HCT116 (cell line): ENCODE results near the gene SLC44A4. TPM values are rescaled to one million over a fixed set of nuclear protein-coding genes. Genes with fewer than 3 reads are reported as not detected.
"Not testable (repeated sequence)": the region's sequence is repeated elsewhere in the genome, so short reads cannot be mapped to it uniquely, and the experiment has no call there.

ENCODE experiments used
- ATAC-seq: fragments of 200-7000 bp; cut with Tn5 transposase; 2 replicates; pipeline ENCODE4 v1.9.1; 2020; ENCODE audit warnings: mild to moderate bottlenecking, moderate library complexity
- BruUV-seq: library from RNA; stranded (reverse); fragments of 400-500 nt; replicated peaks from 2 replicates; lab custom pipeline; 2021; lab: Mats Ljungman, UMichigan
- CTCF ChIA-PET: fragments of 300-600 bp; sonication (Branson Sonifier 250); formaldehyde crosslinking; loops from one replicate; lab custom pipeline; 2021; ENCODE audit warnings: antibody characterized with exemption; lab: Charles Lee
- POLR2A ChIA-PET: fragments of 300-600, 350-600 bp; sonication (Branson Sonifier 250); formaldehyde crosslinking; loops from one replicate; lab custom pipeline; 2021; ENCODE audit warnings: antibody characterized with exemption; lab: Charles Lee
- RAD21 ChIA-PET, 2 experiments: fragments of 300-600 bp; sonication (Branson Sonifier 250); formaldehyde crosslinking; loops; one replicate each; lab custom pipeline; 2023; ENCODE audit warnings: low total read pairs in 2 of 2; ENCODE audit not compliant: uncharacterized antibody in 2 of 2, unreplicated experiment in 2 of 2, low non-redundant PET in 1 of 2; lab: Charles Lee
- DNase-seq: peaks from one replicate; pipeline ENCODE4 v3.0.0-alpha.2; 2010; ENCODE audit warnings: low read depth, low spot score
- H2AFZ ChIP-seq: fragments of 200-600 bp; shearing (Covaris generic), sonication (generic); 2 replicates; pipeline ENCODE4 v1.6.1; 2017; ENCODE audit warnings: low read depth, mixed run types, mixed read lengths, antibody characterized with exemption, low read length; ENCODE audit not compliant: poor library complexity, severe bottlenecking
- H3K27ac ChIP-seq: 2 replicates; pipeline ENCODE4 v1.5.1; 2012; ENCODE audit warnings: low read depth, low read length
- H3K27me3 ChIP-seq: fragments of 200-600 bp; sonication (generic); 2 replicates; pipeline ENCODE4 v1.6.1; 2016; ENCODE audit warnings: mixed run types, low read length, mixed read lengths; ENCODE audit not compliant: insufficient read depth
- H3K36me3 ChIP-seq, 2 experiments: fragments of 200-500 bp in 1 of 2; fragments of 200-600 bp in 1 of 2; sonication (Bioruptor generic) in 1 of 2; sonication (generic) in 1 of 2; 2 replicates each; pipeline versions ENCODE4 v1.5.1 to v1.6.1; 2014 to 2016; ENCODE audit warnings: low read length in 2 of 2, inconsistent platforms in 1 of 2, mixed read lengths in 1 of 2, mixed run types in 1 of 2; ENCODE audit not compliant: insufficient read depth in 2 of 2, control insufficient read depth in 1 of 2
- H3K4me1 ChIP-seq, 2 experiments: fragments of 200-600 bp in 1 of 2; sonication (generic) in 1 of 2; 2 replicates each; pipeline versions ENCODE4 v1.5.1 to v1.6.1; 2012 to 2017; ENCODE audit warnings: low read length in 2 of 2, inconsistent platforms in 1 of 2, mild to moderate bottlenecking in 1 of 2, mixed read lengths in 1 of 2, mixed run types in 1 of 2, moderate library complexity in 1 of 2; ENCODE audit not compliant: insufficient read depth in 2 of 2, control insufficient read depth in 1 of 2
- H3K4me2 ChIP-seq: fragments of 200-600 bp; sonication (generic); 2 replicates; pipeline ENCODE4 v1.6.1; 2017; ENCODE audit warnings: mixed run types, low read length, mixed read lengths
- H3K4me3 ChIP-seq, 2 experiments: fragments of 200-600 bp in 1 of 2; sonication (generic) in 1 of 2; replicated peaks in 1 of 2; 2 replicates each; pipeline ENCODE4 v1.5.1; 2011 to 2016; ENCODE audit warnings: low read length in 2 of 2, control low read depth in 1 of 2, low read depth in 1 of 2, mild to moderate bottlenecking in 1 of 2, mixed read lengths in 1 of 2, mixed run types in 1 of 2
- H3K79me2 ChIP-seq: fragments of 200-600 bp; sonication (generic); 2 replicates; pipeline ENCODE4 v1.6.1; 2017; ENCODE audit warnings: mild to moderate bottlenecking, mixed run types, low read length, moderate library complexity, mixed read lengths; ENCODE audit not compliant: insufficient read depth
- H3K9ac ChIP-seq: fragments of 200-600 bp; sonication (generic); 2 replicates; pipeline ENCODE4 v1.6.1; 2016; ENCODE audit warnings: low read length, mixed read lengths
- H3K9me2 ChIP-seq: fragments of 200-600 bp; sonication (generic), shearing (Covaris generic); 2 replicates; pipeline ENCODE4 v1.6.1; 2017; ENCODE audit warnings: mixed run types, mild to moderate bottlenecking, moderate library complexity; ENCODE audit not compliant: insufficient read depth
- H3K9me3 ChIP-seq, 2 experiments: fragments of 200-500 bp in 1 of 2; fragments of 200-600 bp in 1 of 2; sonication (Bioruptor generic) in 1 of 2; sonication (generic) in 1 of 2; 2 replicates each; pipeline ENCODE4 v1.6.1; 2014 to 2017; ENCODE audit warnings: low read length in 2 of 2, mixed read lengths in 2 of 2, inconsistent platforms in 1 of 2, low read depth in 1 of 2, mild to moderate bottlenecking in 1 of 2, mixed run types in 1 of 2, moderate library complexity in 1 of 2; ENCODE audit not compliant: control insufficient read depth in 1 of 2, insufficient read depth in 1 of 2
- H4K20me1 ChIP-seq: fragments of 200-600 bp; sonication (generic), shearing (Covaris generic); 2 replicates; pipeline ENCODE4 v1.6.1; 2017; ENCODE audit warnings: mixed run types, mild to moderate bottlenecking, moderate library complexity; ENCODE audit not compliant: insufficient read depth
- POLR2AphosphoS5 ChIP-seq: IDR thresholded peaks from 2 replicates; pipeline ENCODE4 v1.6.1; 2011; ENCODE audit warnings: mild to moderate bottlenecking, low read depth, low read length, moderate library complexity
- RAD21 ChIP-seq: IDR thresholded peaks from 2 replicates; pipeline ENCODE4 v1.6.1; 2012; ENCODE audit warnings: low read depth, mild to moderate bottlenecking
- intact Hi-C: fragments of 100-400 bp; cut with micrococcal nuclease; formaldehyde crosslinking; loops from 2 replicates; pipeline ENCODE4 v1.10.0; 2022
- total RNA-seq: library from RNA; stranded (reverse); gene quantifications from one replicate; pipeline ENCODE4 v1.2.1, GENCODE V29; 2021; ENCODE audit not compliant: unreplicated experiment

SLC44A4 gene
- total RNA-seq, 1 experiment from 2014 or later: 0.74 TPM

GRCh38 chr6:31911826-31912585 is 33.2 kb upstream of the SLC44A4 start:
- H3K27ac ChIP-seq: peak overlapping the region; percentile 72
- H3K4me1 ChIP-seq: peaks cover 42 to 69% of the 10 kb centered on the region in 2 experiments
- H3K79me2 ChIP-seq: no peaks in the 10 kb centered on the region
- H3K27me3 ChIP-seq: no peaks in the 10 kb centered on the region
- no peak overlapping the region for H3K4me3 ChIP-seq
- intact Hi-C loops: no loop called here
- no peak for ATAC-seq
- peak overlapping the region; percentile 65 for H3K4me2 ChIP-seq
- ChIA-PET POLR2A (no interaction called here), CTCF (no interaction called here), RAD21 (no interaction called here)
- H4K20me1 ChIP-seq: no peaks in the 10 kb centered on the region
- BruUV-seq: no TSS peak
- DNase-seq: no peak
- no peak overlapping the region for H2AFZ ChIP-seq
- H3K9ac ChIP-seq: peak overlapping the region; percentile 37
- no peaks in the 10 kb centered on the region for H3K9me2 ChIP-seq
- no peaks in the 10 kb centered on the region for H3K36me3 ChIP-seq
- TF ChIP-seq RAD21: no peak
- TF ChIP-seq POLR2AphosphoS5: no peak
- no peaks in the 10 kb centered on the region; a peak in 1 of 4 replicates for H3K9me3 ChIP-seq

GRCh38 chr6:31909298-31909697 is 30.5 kb upstream of the SLC44A4 start:
- H4K20me1 ChIP-seq, DNase-seq, H2AFZ ChIP-seq, H3K9me3 ChIP-seq, H3K79me2 ChIP-seq, ATAC-seq, H3K9me2 ChIP-seq, H3K4me3 ChIP-seq, H3K36me3 ChIP-seq, intact Hi-C loops, H3K27ac ChIP-seq, H3K27me3 ChIP-seq, BruUV-seq: not testable (repeated sequence)
- RAD21 ChIA-PET: interaction anchor here in 1 of 2 experiments (0.5 to 0.7 kb wide), 2 partner anchors 11 to 162 kb away, joined by 3 to 4 read pairs; no protein-coding TSS in a partner anchor
- Histone ChIP-seq H3K4me2 (peak overlapping the region; percentile 65), H3K4me1 (peaks cover 42 to 68% of the 10 kb centered on the region in 2 experiments), H3K9ac (peak overlapping the region; percentile 14; the same call in 1 of the 2 replicates)
- CTCF ChIA-PET: interaction anchor here (0.9 kb wide), 1 partner anchor 44 kb away, joined by 3 read pairs; no protein-coding TSS in a partner anchor
- POLR2A ChIA-PET: interaction anchor here (0.8 kb wide), 1 partner anchor 1062 kb away, joined by 3 read pairs; no protein-coding TSS in a partner anchor
